ENCODE results near the gene SRC.

SRC gene

DNA sequence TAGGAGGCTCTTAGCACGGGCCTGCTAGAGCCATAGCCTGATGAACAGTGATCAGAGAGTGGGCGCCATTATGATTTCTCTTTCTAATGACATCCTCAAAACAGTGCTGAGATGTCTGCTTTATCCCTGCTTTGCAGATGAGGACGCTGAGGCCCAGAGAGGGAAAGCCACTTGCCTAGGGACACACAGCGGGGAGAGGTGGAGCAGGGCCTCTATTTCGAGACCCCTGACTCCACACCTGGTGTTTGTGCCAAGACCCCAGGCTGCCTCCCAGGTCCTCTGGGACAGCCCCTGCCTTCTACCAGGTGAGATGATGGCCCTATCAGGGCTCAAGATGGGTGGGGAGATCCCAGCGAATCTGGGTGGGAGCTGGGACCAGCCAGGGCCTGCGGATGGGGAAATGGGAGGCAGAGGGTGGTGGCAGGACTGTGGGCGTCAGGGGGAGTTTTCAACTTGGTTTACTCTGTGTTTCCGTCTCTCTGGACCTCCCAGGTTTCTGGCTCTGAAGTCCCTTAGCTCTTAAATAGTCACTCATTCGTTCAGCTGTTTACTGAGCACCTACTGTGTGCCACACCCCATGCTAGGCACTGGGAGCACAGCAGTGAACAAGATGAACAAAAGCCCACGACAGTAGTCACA is 36.7 kb downstream of the SRC start:
- H3K9me3 ChIP-seq (ENCODE audit: control insufficient read depth in 2 of 2, low read length in 2 of 2), result no peaks in the 10 kb centered on the region
- no peak overlapping the region for H3K27ac ChIP-seq (ENCODE audit: low read depth in 2 of 2, low read length in 2 of 2)
- peaks cover 12 to 18% of the 10 kb centered on the region in 2 donors for H3K4me1 ChIP-seq (ENCODE audit: control insufficient read depth in 2 of 2, insufficient read depth in 2 of 2, low read length in 2 of 2)
- H3K9ac ChIP-seq (ENCODE audit: low read depth in 1 of 2, low read length in 2 of 2), result no peak overlapping the region
- peaks cover 17 to 27% of the 10 kb centered on the region in 2 donors for H3K36me3 ChIP-seq (ENCODE audit: control insufficient read depth in 2 of 2, insufficient read depth in 2 of 2, low read length in 2 of 2)
- no peak overlapping the region for H3K4me3 ChIP-seq (ENCODE audit: low read length in 2 of 2)
- H3K27me3 ChIP-seq (ENCODE audit: control insufficient read depth in 2 of 2, insufficient read depth in 2 of 2, low read length in 2 of 2), result no peaks in the 10 kb centered on the region

DNA sequence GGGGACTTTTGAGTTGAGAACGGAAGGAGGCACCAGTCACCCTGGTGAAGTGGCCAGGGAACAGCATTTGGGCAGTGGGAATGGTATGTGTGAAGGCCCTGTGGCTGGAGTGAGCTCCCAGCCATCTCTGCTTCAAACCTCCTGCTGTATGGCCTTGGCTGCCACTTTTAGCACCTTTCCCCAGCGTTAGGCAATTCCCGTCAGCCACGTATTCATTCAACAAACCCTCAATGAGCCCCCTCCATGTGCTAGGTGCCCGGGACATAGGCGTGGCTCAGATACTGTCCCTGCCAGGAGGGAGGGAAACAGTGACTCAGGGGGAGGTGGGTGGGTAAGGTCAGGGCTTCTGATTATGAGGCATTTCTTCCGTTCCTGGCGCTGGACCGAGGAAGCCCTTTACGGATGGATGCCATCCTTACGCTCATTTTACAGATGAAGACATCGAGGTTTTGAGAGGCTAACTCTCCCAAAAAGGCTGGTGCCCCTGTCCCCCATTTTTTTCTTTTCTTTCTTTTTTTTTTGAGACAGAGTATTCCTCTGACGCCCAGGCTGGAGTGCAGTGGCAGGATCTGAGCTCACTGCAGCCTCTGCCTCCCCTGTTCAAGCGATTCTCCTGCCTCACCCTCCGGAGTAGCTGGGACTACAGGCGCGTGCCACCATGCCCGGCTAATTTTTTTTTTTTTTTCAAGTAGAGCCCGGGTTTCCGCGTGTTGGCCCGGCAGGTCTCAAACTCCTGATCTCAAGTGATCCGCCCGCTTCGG is 37.5 kb downstream of the SRC start:
- H3K9me3 ChIP-seq (ENCODE audit: control insufficient read depth in 2 of 2, low read length in 2 of 2), result no peaks in the 10 kb centered on the region
- no peaks in the 10 kb centered on the region for H3K27me3 ChIP-seq (ENCODE audit: control insufficient read depth in 2 of 2, insufficient read depth in 2 of 2, low read length in 2 of 2)
- H3K36me3 ChIP-seq (ENCODE audit: control insufficient read depth in 2 of 2, insufficient read depth in 2 of 2, low read length in 2 of 2), result peaks cover 20 to 29% of the 10 kb centered on the region in 2 donors
- H3K4me1 ChIP-seq (ENCODE audit: control insufficient read depth in 2 of 2, insufficient read depth in 2 of 2, low read length in 2 of 2), result peaks cover 12 to 18% of the 10 kb centered on the region in 2 donors
- no peak overlapping the region for H3K9ac ChIP-seq (ENCODE audit: low read depth in 1 of 2, low read length in 2 of 2)
- no peak overlapping the region for H3K27ac ChIP-seq (ENCODE audit: low read depth in 2 of 2, low read length in 2 of 2)
- no peak overlapping the region for H3K4me3 ChIP-seq (ENCODE audit: low read length in 2 of 2)

DNA sequence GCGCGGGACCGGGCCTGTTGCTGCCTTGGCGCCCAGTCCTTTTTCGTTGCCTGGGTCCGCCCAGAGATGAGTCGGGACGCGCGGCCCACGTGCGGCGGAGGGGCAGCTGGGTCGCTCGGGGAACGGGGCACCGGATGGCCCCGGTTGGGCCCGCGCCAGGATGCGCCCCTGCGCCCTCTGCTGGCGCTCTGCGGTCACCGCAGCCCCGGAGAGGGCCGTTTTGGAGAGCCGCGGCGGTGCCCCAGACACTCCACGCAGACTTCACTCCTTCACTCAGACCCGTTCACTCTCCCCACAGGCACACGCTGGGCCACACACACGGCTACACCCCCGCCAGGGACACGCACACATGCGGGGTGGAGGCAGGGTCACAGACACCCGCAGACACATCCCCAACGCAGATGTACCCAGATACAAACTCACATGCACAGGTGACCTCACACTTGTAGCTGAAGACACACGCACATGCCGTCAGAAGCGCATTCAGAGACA is 38.8 kb downstream of the SRC start:
- no peaks in the 10 kb centered on the region for H3K27me3 ChIP-seq (ENCODE audit: control insufficient read depth in 2 of 2, insufficient read depth in 2 of 2, low read length in 2 of 2)
- H3K27ac ChIP-seq (ENCODE audit: low read depth in 2 of 2, low read length in 2 of 2), result no peak overlapping the region
- H3K4me3 ChIP-seq (ENCODE audit: low read length in 2 of 2), result peak overlapping the region in 1 of 2 donors; percentile 28
- no peak overlapping the region for H3K9ac ChIP-seq (ENCODE audit: low read depth in 1 of 2, low read length in 2 of 2)
- H3K36me3 ChIP-seq (ENCODE audit: control insufficient read depth in 2 of 2, insufficient read depth in 2 of 2, low read length in 2 of 2), result peaks cover 29 to 35% of the 10 kb centered on the region in 2 donors
- H3K4me1 ChIP-seq (ENCODE audit: control insufficient read depth in 2 of 2, insufficient read depth in 2 of 2, low read length in 2 of 2), result peaks cover 12 to 18% of the 10 kb centered on the region in 2 donors
- no peaks in the 10 kb centered on the region for H3K9me3 ChIP-seq (ENCODE audit: control insufficient read depth in 2 of 2, low read length in 2 of 2)

DNA sequence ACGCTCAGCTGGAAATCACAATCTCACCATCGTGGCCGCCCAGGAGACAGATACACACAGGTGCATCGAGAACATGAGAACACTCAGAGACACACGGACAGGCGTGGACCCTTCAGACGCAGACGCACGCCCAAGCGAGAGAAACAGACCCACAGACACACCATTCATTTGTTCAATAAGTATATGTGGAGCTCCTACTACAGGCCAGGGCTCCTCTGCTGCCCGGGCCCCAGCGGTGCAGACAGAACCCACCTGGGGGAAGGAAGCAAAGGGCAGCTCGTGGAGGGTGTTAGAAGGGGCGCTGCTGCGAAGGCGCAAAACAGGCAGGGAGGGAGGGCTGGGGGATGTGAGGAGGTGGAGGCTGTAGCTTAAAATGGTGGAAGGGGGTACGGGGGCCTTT is 39.2 kb downstream of the SRC start:
- H3K36me3 ChIP-seq (ENCODE audit: control insufficient read depth in 2 of 2, insufficient read depth in 2 of 2, low read length in 2 of 2), result peaks cover 32 to 38% of the 10 kb centered on the region in 2 donors
- H3K4me3 ChIP-seq (ENCODE audit: low read length in 2 of 2), result peak overlapping the region in 1 of 2 donors; percentile 28
- no peaks in the 10 kb centered on the region for H3K9me3 ChIP-seq (ENCODE audit: control insufficient read depth in 2 of 2, low read length in 2 of 2)
- H3K27me3 ChIP-seq (ENCODE audit: control insufficient read depth in 2 of 2, insufficient read depth in 2 of 2, low read length in 2 of 2), result no peaks in the 10 kb centered on the region
- no peak overlapping the region for H3K9ac ChIP-seq (ENCODE audit: low read depth in 1 of 2, low read length in 2 of 2)
- H3K4me1 ChIP-seq (ENCODE audit: control insufficient read depth in 2 of 2, insufficient read depth in 2 of 2, low read length in 2 of 2), result peaks cover 9 to 14% of the 10 kb centered on the region in 2 donors
- H3K27ac ChIP-seq (ENCODE audit: low read depth in 2 of 2, low read length in 2 of 2), result no peak overlapping the region

DNA sequence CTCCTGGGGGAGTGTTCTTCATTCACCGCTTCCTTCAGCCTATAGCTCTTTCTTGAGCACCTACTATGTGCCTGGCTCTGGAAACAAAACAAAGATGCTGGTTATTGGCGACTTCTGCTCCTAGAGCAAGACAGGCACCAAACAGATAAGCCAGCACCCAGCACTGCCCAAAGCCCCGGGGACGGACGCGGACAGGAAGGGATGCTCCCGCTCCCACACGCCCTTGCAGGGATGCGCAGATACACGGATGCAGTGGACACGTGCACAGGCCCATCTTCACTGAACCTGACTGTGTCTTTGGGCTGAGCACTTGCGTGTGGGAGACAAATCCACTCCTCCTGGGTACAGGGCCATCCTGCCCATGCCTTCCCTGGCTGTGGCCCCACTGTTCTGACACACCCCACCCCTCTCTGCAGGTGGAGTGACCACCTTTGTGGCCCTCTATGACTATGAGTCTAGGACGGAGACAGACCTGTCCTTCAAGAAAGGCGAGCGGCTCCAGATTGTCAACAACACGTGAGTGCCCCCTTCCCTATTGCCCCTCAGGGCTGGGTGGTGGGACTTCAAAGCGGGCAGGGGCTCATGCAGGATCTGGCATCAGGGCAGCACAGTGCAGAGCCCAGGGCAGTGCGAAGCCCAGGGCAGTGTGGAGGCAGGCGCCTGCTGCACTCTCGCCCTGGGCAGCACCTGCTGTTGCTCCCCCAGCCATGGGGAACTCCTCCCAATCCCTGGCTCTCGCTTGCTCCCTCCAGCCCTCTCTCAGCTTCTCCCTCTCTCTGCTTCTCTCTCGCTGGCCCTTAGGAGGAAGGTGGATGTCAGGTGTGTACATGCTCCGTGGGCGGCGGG is 39.9 kb downstream of the SRC start:
- Histone ChIP-seq H3K9ac (ENCODE audit: low read depth in 1 of 2, low read length in 2 of 2) (no peak overlapping the region), H3K4me3 (ENCODE audit: low read length in 2 of 2) (no peak overlapping the region), H3K27me3 (ENCODE audit: control insufficient read depth in 2 of 2, insufficient read depth in 2 of 2, low read length in 2 of 2) (no peaks in the 10 kb centered on the region), H3K4me1 (ENCODE audit: control insufficient read depth in 2 of 2, insufficient read depth in 2 of 2, low read length in 2 of 2) (peaks cover 7 to 8% of the 10 kb centered on the region in 2 donors), H3K36me3 (ENCODE audit: control insufficient read depth in 2 of 2, insufficient read depth in 2 of 2, low read length in 2 of 2) (peaks cover 33 to 38% of the 10 kb centered on the region in 2 donors), H3K9me3 (ENCODE audit: control insufficient read depth in 2 of 2, low read length in 2 of 2) (no peaks in the 10 kb centered on the region), H3K27ac (ENCODE audit: low read depth in 2 of 2, low read length in 2 of 2) (no peak overlapping the region)

DNA sequence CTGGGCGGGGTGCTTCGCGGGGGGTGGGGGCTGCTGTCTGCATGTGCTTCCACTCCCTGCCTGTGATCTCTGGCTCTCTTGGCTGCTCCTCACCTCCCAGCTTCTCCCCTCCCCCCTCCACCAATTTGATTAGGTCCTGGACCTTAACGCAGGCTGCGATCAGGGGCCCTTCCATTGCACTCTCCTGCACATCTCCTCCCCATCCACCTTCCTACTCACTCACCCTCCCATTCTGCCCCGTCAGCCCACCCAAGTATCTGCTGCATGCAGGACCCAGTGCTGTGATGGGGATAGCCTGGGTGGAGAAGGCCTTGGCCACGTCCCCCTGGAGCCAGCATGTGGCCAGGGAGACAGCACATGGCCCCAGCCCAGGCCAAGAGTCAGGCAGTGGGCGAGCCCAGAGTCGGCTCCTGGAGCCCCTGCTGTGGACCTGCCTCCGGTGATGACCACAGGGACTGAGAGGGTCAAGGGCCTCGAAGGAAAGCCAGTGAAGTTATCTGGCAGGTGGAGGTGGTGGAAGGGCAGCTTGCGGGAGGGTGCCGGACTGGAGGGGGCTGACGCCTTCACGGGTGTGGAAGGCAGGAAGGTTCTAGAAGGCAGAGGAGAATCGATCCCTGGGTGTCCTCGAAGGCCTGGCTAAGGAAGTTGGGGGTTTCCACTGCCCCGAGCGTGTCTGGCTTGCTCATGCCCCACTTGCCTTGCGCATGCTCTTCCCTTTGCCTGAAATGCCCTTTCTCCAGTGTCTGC is 40.7 kb downstream of the SRC start:
- Histone ChIP-seq H3K27ac (ENCODE audit: low read depth in 2 of 2, low read length in 2 of 2) (no peak overlapping the region), H3K27me3 (ENCODE audit: control insufficient read depth in 2 of 2, insufficient read depth in 2 of 2, low read length in 2 of 2) (no peaks in the 10 kb centered on the region), H3K4me3 (ENCODE audit: low read length in 2 of 2) (no peak overlapping the region), H3K9me3 (ENCODE audit: control insufficient read depth in 2 of 2, low read length in 2 of 2) (no peaks in the 10 kb centered on the region), H3K9ac (ENCODE audit: low read depth in 1 of 2, low read length in 2 of 2) (no peak overlapping the region), H3K4me1 (ENCODE audit: control insufficient read depth in 2 of 2, insufficient read depth in 2 of 2, low read length in 2 of 2) (peaks cover 2 to 3% of the 10 kb centered on the region in 2 donors), H3K36me3 (ENCODE audit: control insufficient read depth in 2 of 2, insufficient read depth in 2 of 2, low read length in 2 of 2) (peaks cover 36 to 42% of the 10 kb centered on the region in 2 donors)

DNA sequence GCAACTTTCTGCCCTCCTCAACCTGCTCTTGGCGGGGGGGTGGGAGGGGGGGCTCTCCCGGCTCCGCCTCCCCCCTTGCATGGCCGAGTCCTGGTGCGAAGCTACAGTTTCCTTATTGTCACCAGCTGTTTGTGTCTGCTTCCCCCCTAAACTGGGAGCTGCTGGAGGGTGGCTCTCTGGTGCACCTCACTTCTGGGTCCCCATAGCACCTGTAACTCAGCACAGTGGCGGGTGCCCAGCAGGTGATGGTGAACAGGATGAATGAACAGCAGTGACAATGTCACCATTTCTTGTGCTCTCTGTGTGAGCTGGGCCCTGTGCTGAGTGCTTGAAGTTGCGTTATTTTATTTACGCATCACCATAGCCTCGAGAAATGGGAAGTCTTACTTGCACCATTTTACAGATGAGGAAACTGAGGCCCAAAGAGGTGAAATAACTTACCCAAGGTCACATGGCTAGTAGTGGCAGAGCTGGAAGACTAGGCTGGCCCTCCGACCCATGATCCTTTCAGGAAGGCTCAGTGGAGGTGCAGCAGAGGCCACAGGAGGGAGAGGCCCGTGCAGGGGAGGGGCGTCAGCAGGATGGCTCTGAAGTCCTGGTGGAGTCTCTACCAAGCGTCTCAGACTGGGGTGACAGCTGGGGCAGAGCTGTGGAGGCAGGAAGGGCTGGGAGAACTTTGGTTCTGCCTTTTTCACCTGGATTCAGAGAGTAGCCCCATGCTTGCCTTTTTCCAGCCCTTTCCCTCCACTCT is 41.8 kb downstream of the SRC start:
- Histone ChIP-seq H3K9ac (ENCODE audit: low read depth in 1 of 2, low read length in 2 of 2) (no peak overlapping the region), H3K9me3 (ENCODE audit: control insufficient read depth in 2 of 2, low read length in 2 of 2) (no peaks in the 10 kb centered on the region), H3K4me1 (ENCODE audit: control insufficient read depth in 2 of 2, insufficient read depth in 2 of 2, low read length in 2 of 2) (peaks cover 0 to 3% of the 10 kb centered on the region in 2 donors), H3K27me3 (ENCODE audit: control insufficient read depth in 2 of 2, insufficient read depth in 2 of 2, low read length in 2 of 2) (no peaks in the 10 kb centered on the region), H3K27ac (ENCODE audit: low read depth in 2 of 2, low read length in 2 of 2) (no peak overlapping the region), H3K36me3 (ENCODE audit: control insufficient read depth in 2 of 2, insufficient read depth in 2 of 2, low read length in 2 of 2) (peaks cover 40 to 41% of the 10 kb centered on the region in 2 donors), H3K4me3 (ENCODE audit: low read length in 2 of 2) (no peak overlapping the region)

DNA sequence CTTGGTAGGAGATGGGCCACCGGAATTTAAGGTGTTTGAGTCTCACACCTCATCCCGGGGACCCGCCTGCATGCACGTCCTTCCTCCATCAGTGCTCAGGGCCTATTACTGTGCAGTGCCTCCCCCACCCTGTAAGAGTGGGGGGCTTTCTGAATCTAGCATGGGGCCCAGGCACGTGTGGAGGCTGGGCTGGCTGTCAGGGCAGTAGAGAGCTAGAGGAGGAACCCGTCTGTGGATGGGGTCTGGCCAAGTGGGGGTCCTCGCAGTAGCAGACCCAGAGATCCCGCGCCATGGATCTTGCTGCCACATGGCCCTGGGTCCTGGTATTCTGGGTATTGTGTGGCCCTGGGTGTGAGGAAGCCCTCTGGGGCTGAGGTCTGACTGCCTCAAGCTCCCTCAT is 42.9 kb downstream of the SRC start:
- H3K4me3 ChIP-seq (ENCODE audit: low read length in 2 of 2), result no peak overlapping the region
- no peaks in the 10 kb centered on the region for H3K9me3 ChIP-seq (ENCODE audit: control insufficient read depth in 2 of 2, low read length in 2 of 2)
- no peaks in the 10 kb centered on the region for H3K27me3 ChIP-seq (ENCODE audit: control insufficient read depth in 2 of 2, insufficient read depth in 2 of 2, low read length in 2 of 2)
- peaks cover 0 to 3% of the 10 kb centered on the region in 2 donors for H3K4me1 ChIP-seq (ENCODE audit: control insufficient read depth in 2 of 2, insufficient read depth in 2 of 2, low read length in 2 of 2)
- no peak overlapping the region for H3K27ac ChIP-seq (ENCODE audit: low read depth in 2 of 2, low read length in 2 of 2)
- H3K9ac ChIP-seq (ENCODE audit: low read depth in 1 of 2, low read length in 2 of 2), result no peak overlapping the region
- peaks cover 44 to 45% of the 10 kb centered on the region in 2 donors for H3K36me3 ChIP-seq (ENCODE audit: control insufficient read depth in 2 of 2, insufficient read depth in 2 of 2, low read length in 2 of 2)

DNA sequence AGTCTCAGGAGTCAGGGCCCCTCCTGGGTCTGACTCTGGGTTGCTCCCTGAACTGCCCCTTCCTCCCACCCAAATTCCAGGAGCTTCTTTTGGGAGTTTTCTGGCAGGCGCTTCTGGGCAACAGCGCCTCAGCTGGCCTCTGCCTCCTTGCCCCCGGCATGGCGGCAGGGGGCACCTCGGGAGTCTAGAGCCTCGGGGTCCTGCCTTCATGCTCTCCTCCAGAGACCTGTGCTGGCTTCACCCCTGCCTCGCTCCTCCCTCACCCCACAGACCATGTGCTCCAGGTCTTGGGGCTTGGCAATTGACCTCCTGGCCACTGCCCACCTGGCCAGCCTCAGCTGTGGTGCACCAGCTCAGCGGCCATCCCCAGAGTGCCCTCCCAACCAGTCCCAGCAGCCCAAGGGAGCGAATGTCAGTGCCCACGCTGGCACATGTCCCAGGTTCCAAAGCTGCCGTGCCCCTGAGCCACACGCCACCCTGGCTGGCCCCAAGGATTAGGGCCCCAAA is 43.4 kb downstream of the SRC start:
- no peaks in the 10 kb centered on the region for H3K9me3 ChIP-seq (ENCODE audit: control insufficient read depth in 2 of 2, low read length in 2 of 2)
- no peak overlapping the region for H3K9ac ChIP-seq (ENCODE audit: low read depth in 1 of 2, low read length in 2 of 2)
- peaks cover 49 to 50% of the 10 kb centered on the region in 2 donors for H3K36me3 ChIP-seq (ENCODE audit: control insufficient read depth in 2 of 2, insufficient read depth in 2 of 2, low read length in 2 of 2)
- H3K4me1 ChIP-seq (ENCODE audit: control insufficient read depth in 2 of 2, insufficient read depth in 2 of 2, low read length in 2 of 2), result peaks cover 0 to 3% of the 10 kb centered on the region in 2 donors
- no peak overlapping the region for H3K4me3 ChIP-seq (ENCODE audit: low read length in 2 of 2)
- H3K27ac ChIP-seq (ENCODE audit: low read depth in 2 of 2, low read length in 2 of 2), result no peak overlapping the region
- H3K27me3 ChIP-seq (ENCODE audit: control insufficient read depth in 2 of 2, insufficient read depth in 2 of 2, low read length in 2 of 2), result no peaks in the 10 kb centered on the region

Measured in mucosa of rectum (tissue), 2 donors.